ENCODE results near the gene SH3D19. TPM values are rescaled to one million over a fixed set of nuclear protein-coding genes. Genes with fewer than 3 reads are reported as not detected.

SH3D19 gene
- total RNA-seq, 1 donor from 2014 or later, result 39.3 TPM

- Mint-ChIP-seq H3K9me3 (peaks cover 8% of the 10 kb centered on the region), H3K4me1 (no peaks in the 10 kb centered on the region), H3K36me3 (peaks cover 19% of the 10 kb centered on the region), H3K27ac (no peak overlapping the region), H3K4me3 (no peak overlapping the region), H3K27me3 (ENCODE audit: insufficient read depth, low read depth) (no peaks in the 10 kb centered on the region)
- H3K4me2 ChIP-seq, result no peak overlapping the region
- H2AFZ ChIP-seq (replicated peaks), result no peak overlapping the region
- no peak overlapping the region for H3K4me3 ChIP-seq
- no peaks in the 10 kb centered on the region for H3K4me1 ChIP-seq
- peaks cover 79% of the 10 kb centered on the region for H3K79me2 ChIP-seq (ENCODE audit: low read depth)
- H3K9ac ChIP-seq, result no peak overlapping the region
- TF ChIP-seq CTCF (IDR thresholded peaks at IDR 0.05) (no peak), EZH2phosphoT487 (IDR thresholded peaks at IDR 0.05) (no peak), EZH2 (IDR thresholded peaks at IDR 0.05) (no peak)
- H3K27ac ChIP-seq, result no peak overlapping the region
- DNase-seq (ENCODE audit: low spot score), result peak; percentile 21
- peaks cover 3% of the 10 kb centered on the region for H4K20me1 ChIP-seq (ENCODE audit: low read depth)
- H3K36me3 ChIP-seq, result no peaks in the 10 kb centered on the region
- H3K27me3 ChIP-seq, result no peaks in the 10 kb centered on the region
- no peaks in the 10 kb centered on the region for H3K9me3 ChIP-seq (ENCODE audit: low read depth)
- H3F3A ChIP-seq (ENCODE audit: low read depth), result no peaks in the 10 kb centered on the region
Measured at GRCh38 chr4:151263455-151263854, 62.0 kb downstream of the SH3D19 start.

- H3K9me3 Mint-ChIP-seq, result peaks cover 11% of the 10 kb centered on the region
- Histone ChIP-seq H3K79me2 (ENCODE audit: low read depth) (peaks cover 70% of the 10 kb centered on the region), H2AFZ (replicated peaks) (no peak overlapping the region), H3K9ac (no peak overlapping the region), H3F3A (ENCODE audit: low read depth) (no peaks in the 10 kb centered on the region), H3K9me3 (ENCODE audit: low read depth) (no peaks in the 10 kb centered on the region), H3K4me1 (no peaks in the 10 kb centered on the region), H4K20me1 (ENCODE audit: low read depth) (no peaks in the 10 kb centered on the region), H3K4me2 (no peak overlapping the region), H3K27me3 (no peaks in the 10 kb centered on the region), H3K4me3 (no peak overlapping the region), H3K36me3 (no peaks in the 10 kb centered on the region), H3K27ac (no peak overlapping the region)
- no peak for DNase-seq (ENCODE audit: low spot score)
- H3K4me1 Mint-ChIP-seq, result no peaks in the 10 kb centered on the region
- peaks cover 29% of the 10 kb centered on the region for H3K36me3 Mint-ChIP-seq
- no peak for TF ChIP-seq EZH2phosphoT487 (IDR thresholded peaks at IDR 0.05)
- TF ChIP-seq EZH2 (IDR thresholded peaks at IDR 0.05), result no peak
- no peak for TF ChIP-seq CTCF (IDR thresholded peaks at IDR 0.05)
- no peak overlapping the region for H3K4me3 Mint-ChIP-seq
- H3K27me3 Mint-ChIP-seq (ENCODE audit: insufficient read depth, low read depth), result no peaks in the 10 kb centered on the region
- no peak overlapping the region for H3K27ac Mint-ChIP-seq
Measured at GRCh38 chr4:151260526-151260925, 64.9 kb downstream of the SH3D19 start.

- no peaks in the 10 kb centered on the region for H3K27me3 Mint-ChIP-seq (ENCODE audit: insufficient read depth, low read depth)
- H3K79me2 ChIP-seq (ENCODE audit: low read depth), result peaks cover 66% of the 10 kb centered on the region
- TF ChIP-seq EZH2phosphoT487 (IDR thresholded peaks at IDR 0.05) (no peak), EZH2 (IDR thresholded peaks at IDR 0.05) (no peak), CTCF (IDR thresholded peaks at IDR 0.05) (no peak)
- H3F3A ChIP-seq (ENCODE audit: low read depth), result no peaks in the 10 kb centered on the region
- no peaks in the 10 kb centered on the region for H3K4me1 Mint-ChIP-seq
- DNase-seq (ENCODE audit: low spot score), result no peak
- H4K20me1 ChIP-seq (ENCODE audit: low read depth), result no peaks in the 10 kb centered on the region
- H3K4me1 ChIP-seq, result no peaks in the 10 kb centered on the region
- H3K4me3 ChIP-seq, result no peak overlapping the region
- no peaks in the 10 kb centered on the region for H3K27me3 ChIP-seq
- peak overlapping the region; percentile 89 for H3K27ac Mint-ChIP-seq
- H3K4me3 Mint-ChIP-seq, result no peak overlapping the region
- no peak overlapping the region for H2AFZ ChIP-seq (replicated peaks)
- H3K27ac ChIP-seq, result no peak overlapping the region
- no peaks in the 10 kb centered on the region for H3K9me3 ChIP-seq (ENCODE audit: low read depth)
- peaks cover 27% of the 10 kb centered on the region for H3K36me3 Mint-ChIP-seq
- H3K9me3 Mint-ChIP-seq, result peaks cover 11% of the 10 kb centered on the region
- H3K4me2 ChIP-seq, result no peak overlapping the region
- H3K36me3 ChIP-seq, result no peaks in the 10 kb centered on the region
- H3K9ac ChIP-seq, result no peak overlapping the region
Measured at GRCh38 chr4:151259752-151260151, 65.7 kb downstream of the SH3D19 start.
